GM19452 (cell line): Measurements from ENCODE around the gene ZNF433.
"Not testable (repeated sequence)": the region's sequence is repeated elsewhere in the genome, so short reads cannot be mapped to it uniquely, and the experiment has no call there.

Experiments used
- ATAC-seq: cut with Tn5 transposase; IDR thresholded peaks from one replicate; pipeline ENCODE4 v1.9.1; 2021; ENCODE audit not compliant: unreplicated experiment

Gene ZNF433

DNA sequence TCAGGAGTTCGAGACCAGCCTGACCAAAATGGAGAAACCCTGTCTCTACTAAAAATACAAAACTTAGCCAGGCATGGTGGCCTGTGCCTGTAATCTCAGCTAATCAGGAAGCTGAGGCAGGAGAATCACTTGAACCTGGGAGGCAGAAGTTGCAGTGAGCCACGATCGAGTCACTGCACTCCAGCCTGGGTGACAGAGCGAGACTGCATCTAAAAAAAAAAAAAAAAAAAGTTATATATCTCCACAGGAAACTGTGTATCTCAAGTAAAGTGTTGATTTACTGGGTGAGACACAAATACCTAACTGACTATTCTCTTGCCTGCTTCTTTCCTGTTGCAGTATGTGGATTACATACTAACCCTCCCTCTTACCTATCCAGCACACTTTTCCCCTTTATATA, 43.6 kb downstream of the ZNF433 start:
- not testable (repeated sequence) for ATAC-seq

GRCh38 chr19:11989112-11989456, 46.4 kb downstream of the ZNF433 start:
- ATAC-seq, result no peak

GRCh38 chr19:11987405-11988281, 47.8 kb downstream of the ZNF433 start:
- ATAC-seq, result peak; percentile 76

- no peak for ATAC-seq
Measured at GRCh38 chr19:11986754-11987153, 48.7 kb downstream of the ZNF433 start.

DNA sequence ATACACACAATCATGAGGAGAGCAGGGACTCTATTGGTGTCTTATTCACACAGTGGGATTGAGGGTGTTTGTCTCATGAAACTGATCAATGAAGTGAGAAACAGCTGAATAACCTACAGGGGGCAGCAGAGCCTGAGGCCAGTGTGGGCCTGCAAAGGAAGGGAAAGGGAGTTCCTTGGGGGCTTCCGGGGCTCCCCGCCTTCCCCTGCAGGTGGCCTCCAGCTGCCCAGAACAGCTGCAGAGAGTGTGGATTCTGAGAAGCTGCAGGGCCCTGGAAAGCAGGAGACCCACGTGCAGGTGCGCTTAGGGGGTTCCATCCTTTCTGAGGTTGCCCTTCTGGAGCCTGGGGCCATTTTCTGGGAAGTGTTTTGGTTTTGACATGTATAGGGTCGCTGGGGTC, 50.5 kb downstream of the ZNF433 start:
- ATAC-seq, result no peak

GRCh38 chr19:11982526-11982925, 53.0 kb downstream of the ZNF433 start:
- ATAC-seq, result no peak

GRCh38 chr19:11979527-11979926, 56.0 kb downstream of the ZNF433 start:
- ATAC-seq, result no peak

- no peak for ATAC-seq
Measured at GRCh38 chr19:11978492-11979100, 56.9 kb downstream of the ZNF433 start.

- no peak for ATAC-seq
Measured at GRCh38 chr19:11973019-11973810, 62.3 kb downstream of the ZNF433 start.

DNA sequence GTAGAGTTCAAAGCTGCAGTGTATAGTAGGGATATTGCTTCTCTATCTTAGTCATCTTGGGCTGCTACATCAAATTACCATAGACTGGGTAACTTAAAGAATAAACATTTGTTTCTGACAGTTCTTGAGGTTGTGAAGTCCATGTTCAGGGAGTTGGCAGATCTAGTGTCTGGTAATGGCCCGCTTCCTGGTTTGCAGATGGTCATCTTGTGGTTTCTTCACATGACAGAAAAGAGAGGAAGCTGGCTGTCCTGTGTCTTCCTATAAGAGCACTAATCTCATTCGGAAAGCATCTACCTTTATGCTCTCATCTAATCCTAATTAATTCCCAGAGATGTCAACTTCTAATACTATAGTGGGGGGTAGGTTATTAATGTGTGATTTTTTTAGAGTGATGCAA, 64.4 kb downstream of the ZNF433 start:
- ATAC-seq, result no peak

DNA sequence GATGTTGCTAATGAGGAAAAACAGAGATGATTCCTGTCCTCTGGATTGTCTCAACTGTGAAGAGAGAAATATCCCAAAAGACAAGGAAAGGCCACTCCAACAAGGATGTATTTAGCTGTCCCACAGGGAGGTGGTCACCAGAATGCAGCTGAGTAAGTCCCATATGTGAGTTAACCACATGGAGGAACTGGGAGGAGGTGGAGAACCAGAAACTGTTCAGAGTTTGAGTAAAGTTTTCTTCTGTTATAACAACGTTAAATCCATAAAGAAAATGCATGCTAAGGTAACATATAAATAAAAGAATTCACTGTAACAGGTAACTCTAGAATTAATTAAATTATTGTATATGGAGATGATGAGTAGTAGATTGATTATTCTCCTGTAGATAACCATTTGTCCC, 65.3 kb downstream of the ZNF433 start:
- ATAC-seq, result no peak

- ATAC-seq, result peak; percentile 82
Measured at GRCh38 chr19:11964858-11965645, 70.4 kb downstream of the ZNF433 start, which contains the start of gene ZNF763. ZNF763 (plus strand) TSS chr19:11965040; CDS start chr19:11965209, 169 bp downstream.
